SK-N-SH treated with all-trans-retinoic acid at 6 μM for 48 hours (cell line): ENCODE results near the gene POLR3K.

ENCODE experiments used
- ATAC-seq: fragments of 200-7000 bp; cut with Tn5 transposase; 3 replicates; pipeline ENCODE4 v1.9.1; 2020; ENCODE audit warnings: mild to moderate bottlenecking, moderate library complexity
- ARNTL ChIP-seq: fragments of 450-650 bp; formaldehyde crosslinking; IDR thresholded peaks from 2 replicates; pipeline ENCODE4 v1.5.0; 2020; ENCODE audit warnings: low read depth, mild to moderate bottlenecking, moderate library complexity, borderline replicate concordance
- BACH2 ChIP-seq: fragments of 250-450 bp; sonication (Bioruptor Pico); IDR thresholded peaks from 2 replicates; pipeline ENCODE4 v1.9.0; 2021; ENCODE audit warnings: mild to moderate bottlenecking, borderline replicate concordance
- CSDC2 ChIP-seq: fragments of 250-450 bp; sonication (Bioruptor Pico); IDR thresholded peaks from 2 replicates; pipeline ENCODE4 v1.5.0; 2020; ENCODE audit warnings: mild to moderate bottlenecking, moderate library complexity
- ESRRG ChIP-seq: fragments of 250-450 bp; sonication (Bioruptor Pico); IDR thresholded peaks from 2 replicates; pipeline ENCODE4 v1.6.1; 2021; ENCODE audit warnings: mild to moderate bottlenecking
- GLIS3 ChIP-seq: fragments of 250-450 bp; sonication (Bioruptor Pico); IDR thresholded peaks from 2 replicates; pipeline ENCODE4 v1.5.0; 2020; ENCODE audit warnings: mild to moderate bottlenecking, moderate library complexity
- PPARA ChIP-seq: fragments of 250-450 bp; sonication (Bioruptor Pico); IDR thresholded peaks from 2 replicates; pipeline ENCODE4 v1.5.0; 2020; ENCODE audit warnings: mild to moderate bottlenecking, borderline replicate concordance
- RARB ChIP-seq: fragments of 250-450 bp; sonication (Bioruptor Pico); IDR thresholded peaks from 2 replicates; pipeline ENCODE4 v1.8.0; 2021; ENCODE audit warnings: mild to moderate bottlenecking, moderate library complexity
- SNAI2 ChIP-seq: fragments of 250-450 bp; sonication (Bioruptor Pico); IDR thresholded peaks from 2 replicates; pipeline ENCODE4 v1.5.0; 2020; ENCODE audit warnings: mild to moderate bottlenecking, moderate library complexity
- TCF4 ChIP-seq: fragments of 250-450 bp; sonication (Bioruptor Pico); IDR thresholded peaks from 2 replicates; pipeline ENCODE4 v1.8.0; 2021; ENCODE audit warnings: mild to moderate bottlenecking, moderate library complexity, borderline replicate concordance
- ZC3H10 ChIP-seq: fragments of 250-450 bp; sonication (Bioruptor Pico); IDR thresholded peaks from 2 replicates; pipeline ENCODE4 v1.5.1; 2021; ENCODE audit warnings: mild to moderate bottlenecking, moderate library complexity
- ZFP30 ChIP-seq: fragments of 450-650 bp; formaldehyde crosslinking; IDR thresholded peaks from 2 replicates; pipeline ENCODE4 v1.5.0; 2022; ENCODE audit warnings: mild to moderate bottlenecking, moderate library complexity
- ZNF565 ChIP-seq: fragments of 450-650 bp; formaldehyde crosslinking; conservative IDR thresholded peaks from 2 replicates; pipeline ENCODE4 v1.5.0; 2020; ENCODE audit warnings: low read depth, mild to moderate bottlenecking, moderate library complexity
- ZNF70 ChIP-seq: fragments of 450-650 bp; formaldehyde crosslinking; IDR thresholded peaks from 2 replicates; pipeline ENCODE4 v1.5.0; 2020; ENCODE audit warnings: mild to moderate bottlenecking, moderate library complexity
- ZNF8 ChIP-seq: fragments of 450-650 bp; formaldehyde crosslinking; IDR thresholded peaks from 2 replicates; pipeline ENCODE4 v1.5.0; 2020; ENCODE audit warnings: mild to moderate bottlenecking, moderate library complexity
- TF ChIP-seq, protein P1 (sequence below): fragments of 250-450 bp; sonication (Bioruptor Pico); IDR thresholded peaks from 2 replicates; pipeline ENCODE4 v1.8.0; 2021; ENCODE audit warnings: low read depth, mild to moderate bottlenecking, moderate library complexity, borderline replicate concordance
- TF ChIP-seq, protein P2 (sequence below): fragments of 250-450 bp; sonication (Bioruptor Pico); IDR thresholded peaks from 2 replicates; pipeline ENCODE4 v1.5.1; 2020; ENCODE audit warnings: low read depth, mild to moderate bottlenecking, moderate library complexity
- TF ChIP-seq, protein P3 (sequence below): fragments of 250-450 bp; sonication (Bioruptor Pico); IDR thresholded peaks from 2 replicates; pipeline ENCODE4 v1.5.0; 2020; ENCODE audit warnings: mild to moderate bottlenecking, moderate library complexity

Gene POLR3K

DNA sequence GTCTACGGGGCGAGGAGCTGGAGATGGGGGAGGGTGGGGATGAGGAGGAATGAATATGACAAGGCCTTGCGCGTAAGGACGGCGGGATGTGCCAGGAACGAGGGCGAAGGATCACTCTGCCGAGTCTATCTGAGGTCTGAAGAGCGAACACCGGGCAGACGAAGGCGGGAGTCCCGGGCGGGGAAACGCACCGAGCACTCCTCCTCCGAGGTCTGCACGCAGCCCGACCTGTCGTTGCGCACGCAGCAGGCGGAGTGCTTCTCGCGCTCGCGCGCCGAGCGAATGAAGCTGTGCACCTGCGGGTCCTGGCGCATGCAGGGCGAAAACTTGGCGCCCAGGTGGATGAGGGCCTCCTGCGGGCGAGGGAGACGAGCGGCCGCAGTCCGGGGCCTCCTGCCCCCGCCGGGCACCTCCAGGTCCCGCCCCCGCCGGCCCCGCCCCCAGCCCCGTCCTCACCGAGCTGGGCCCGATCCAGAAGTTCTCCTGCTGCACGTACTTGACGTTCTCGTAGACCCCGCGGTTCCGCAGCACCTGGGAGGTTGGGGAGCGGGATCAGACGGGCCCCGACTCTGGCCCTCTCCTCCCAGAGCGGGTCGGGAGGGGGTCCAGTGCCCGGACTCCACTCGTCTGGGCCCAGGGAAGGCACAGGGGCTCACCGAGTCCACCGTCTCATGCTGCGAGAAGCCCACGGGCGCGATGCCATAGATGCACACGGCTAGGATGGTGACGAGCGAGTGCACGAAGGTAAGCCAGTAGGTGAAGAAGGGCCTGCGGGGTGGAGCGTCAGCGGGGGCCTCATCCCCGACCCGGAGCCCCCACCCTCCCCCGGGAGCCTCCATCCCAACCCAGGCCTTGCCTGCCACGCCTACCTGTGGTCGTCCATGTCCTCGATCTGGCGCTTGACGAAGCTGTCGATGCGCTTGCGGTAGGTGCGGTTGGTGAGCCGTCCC lies 7.8 kb upstream of the POLR3K start (continued):
- TF ChIP-seq, protein P1, sequence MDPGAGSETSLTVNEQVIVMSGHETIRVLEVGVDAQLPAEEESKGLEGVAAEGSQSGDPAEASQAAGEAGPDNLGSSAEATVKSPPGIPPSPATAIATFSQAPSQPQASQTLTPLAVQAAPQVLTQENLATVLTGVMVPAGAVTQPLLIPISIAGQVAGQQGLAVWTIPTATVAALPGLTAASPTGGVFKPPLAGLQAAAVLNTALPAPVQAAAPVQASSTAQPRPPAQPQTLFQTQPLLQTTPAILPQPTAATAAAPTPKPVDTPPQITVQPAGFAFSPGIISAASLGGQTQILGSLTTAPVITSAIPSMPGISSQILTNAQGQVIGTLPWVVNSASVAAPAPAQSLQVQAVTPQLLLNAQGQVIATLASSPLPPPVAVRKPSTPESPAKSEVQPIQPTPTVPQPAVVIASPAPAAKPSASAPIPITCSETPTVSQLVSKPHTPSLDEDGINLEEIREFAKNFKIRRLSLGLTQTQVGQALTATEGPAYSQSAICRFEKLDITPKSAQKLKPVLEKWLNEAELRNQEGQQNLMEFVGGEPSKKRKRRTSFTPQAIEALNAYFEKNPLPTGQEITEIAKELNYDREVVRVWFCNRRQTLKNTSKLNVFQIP (CRISPR knock-in tag): no peak
- no peak for TF ChIP-seq PPARA

DNA sequence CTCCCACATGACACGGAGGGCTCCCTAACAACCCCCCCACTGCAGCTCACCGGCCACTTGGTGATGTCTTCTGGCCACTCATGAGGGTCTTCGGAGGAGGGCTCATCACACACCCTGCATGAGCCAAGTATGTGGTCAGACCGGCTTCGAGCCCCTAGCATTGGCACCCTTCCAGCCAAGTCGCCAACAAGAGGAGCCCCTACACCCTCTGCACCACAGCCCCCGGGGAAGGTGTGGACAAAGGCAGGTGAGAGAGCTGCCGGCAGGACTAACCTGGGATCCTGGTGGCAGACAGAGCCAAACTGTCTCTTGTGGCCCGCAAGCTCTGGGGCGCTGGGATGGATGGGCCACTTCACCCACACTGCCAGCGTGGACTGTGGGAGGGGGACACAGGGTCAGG lies 6.8 kb upstream of the POLR3K start:
- TF ChIP-seq ZNF8 (CRISPR knock-in tag) (no peak), ESRRG (no peak), TCF4 (CRISPR knock-in tag) (no peak), ZNF565 (CRISPR knock-in tag) (no peak), RARB (CRISPR knock-in tag) (no peak), GLIS3 (no peak), ZNF70 (CRISPR knock-in tag) (no peak), ZFP30 (CRISPR knock-in tag) (no peak), ARNTL (CRISPR knock-in tag) (no peak), SNAI2 (no peak), BACH2 (CRISPR knock-in tag) (no peak), CSDC2 (no peak)
- TF ChIP-seq, protein P2, sequence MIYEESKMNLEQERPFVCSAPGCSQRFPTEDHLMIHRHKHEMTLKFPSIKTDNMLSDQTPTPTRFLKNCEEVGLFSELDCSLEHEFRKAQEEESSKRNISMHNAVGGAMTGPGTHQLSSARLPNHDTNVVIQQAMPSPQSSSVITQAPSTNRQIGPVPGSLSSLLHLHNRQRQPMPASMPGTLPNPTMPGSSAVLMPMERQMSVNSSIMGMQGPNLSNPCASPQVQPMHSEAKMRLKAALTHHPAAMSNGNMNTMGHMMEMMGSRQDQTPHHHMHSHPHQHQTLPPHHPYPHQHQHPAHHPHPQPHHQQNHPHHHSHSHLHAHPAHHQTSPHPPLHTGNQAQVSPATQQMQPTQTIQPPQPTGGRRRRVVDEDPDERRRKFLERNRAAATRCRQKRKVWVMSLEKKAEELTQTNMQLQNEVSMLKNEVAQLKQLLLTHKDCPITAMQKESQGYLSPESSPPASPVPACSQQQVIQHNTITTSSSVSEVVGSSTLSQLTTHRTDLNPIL (CRISPR knock-in tag): no peak
- TF ChIP-seq, protein P3, sequence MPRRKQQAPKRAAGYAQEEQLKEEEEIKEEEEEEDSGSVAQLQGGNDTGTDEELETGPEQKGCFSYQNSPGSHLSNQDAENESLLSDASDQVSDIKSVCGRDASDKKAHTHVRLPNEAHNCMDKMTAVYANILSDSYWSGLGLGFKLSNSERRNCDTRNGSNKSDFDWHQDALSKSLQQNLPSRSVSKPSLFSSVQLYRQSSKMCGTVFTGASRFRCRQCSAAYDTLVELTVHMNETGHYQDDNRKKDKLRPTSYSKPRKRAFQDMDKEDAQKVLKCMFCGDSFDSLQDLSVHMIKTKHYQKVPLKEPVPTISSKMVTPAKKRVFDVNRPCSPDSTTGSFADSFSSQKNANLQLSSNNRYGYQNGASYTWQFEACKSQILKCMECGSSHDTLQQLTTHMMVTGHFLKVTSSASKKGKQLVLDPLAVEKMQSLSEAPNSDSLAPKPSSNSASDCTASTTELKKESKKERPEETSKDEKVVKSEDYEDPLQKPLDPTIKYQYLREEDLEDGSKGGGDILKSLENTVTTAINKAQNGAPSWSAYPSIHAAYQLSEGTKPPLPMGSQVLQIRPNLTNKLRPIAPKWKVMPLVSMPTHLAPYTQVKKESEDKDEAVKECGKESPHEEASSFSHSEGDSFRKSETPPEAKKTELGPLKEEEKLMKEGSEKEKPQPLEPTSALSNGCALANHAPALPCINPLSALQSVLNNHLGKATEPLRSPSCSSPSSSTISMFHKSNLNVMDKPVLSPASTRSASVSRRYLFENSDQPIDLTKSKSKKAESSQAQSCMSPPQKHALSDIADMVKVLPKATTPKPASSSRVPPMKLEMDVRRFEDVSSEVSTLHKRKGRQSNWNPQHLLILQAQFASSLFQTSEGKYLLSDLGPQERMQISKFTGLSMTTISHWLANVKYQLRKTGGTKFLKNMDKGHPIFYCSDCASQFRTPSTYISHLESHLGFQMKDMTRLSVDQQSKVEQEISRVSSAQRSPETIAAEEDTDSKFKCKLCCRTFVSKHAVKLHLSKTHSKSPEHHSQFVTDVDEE: no peak
- ATAC-seq: no peak

DNA sequence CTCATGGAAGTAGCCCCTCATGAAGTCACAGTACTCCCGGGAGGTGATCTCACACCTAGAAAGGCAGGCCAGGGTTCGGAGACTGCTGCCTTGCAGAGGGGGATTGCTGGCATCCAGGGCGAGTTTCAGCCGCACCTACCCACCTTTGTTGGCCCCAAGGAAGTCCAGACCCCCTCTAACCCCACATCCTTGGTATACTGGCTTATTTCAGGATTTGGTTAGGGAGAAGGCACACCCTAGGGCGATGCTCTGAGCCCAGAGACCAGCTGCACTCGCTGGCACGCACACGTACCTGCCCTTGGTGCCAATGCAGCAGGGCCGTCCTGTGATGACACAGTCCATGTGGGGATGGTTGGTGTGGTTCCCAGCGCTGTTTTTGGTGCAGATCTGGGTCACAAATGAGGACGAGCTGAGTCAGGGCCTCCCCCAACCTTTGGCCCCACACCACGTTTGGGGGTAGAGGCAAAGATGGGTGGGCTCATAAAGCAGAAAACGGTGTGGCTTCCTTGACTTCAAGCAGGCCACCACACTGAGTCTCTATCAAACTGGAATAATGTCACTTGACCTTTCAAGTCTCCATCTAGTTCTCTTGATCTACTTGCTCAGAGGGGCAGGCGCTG lies 6.1 kb upstream of the POLR3K start:
- ATAC-seq: no peak
- TF ChIP-seq ZC3H10 (CRISPR knock-in tag) (no peak), ZNF70 (CRISPR knock-in tag) (no peak), ZFP30 (CRISPR knock-in tag) (no peak), ZNF8 (CRISPR knock-in tag) (no peak), TCF4 (CRISPR knock-in tag) (no peak)
- TF ChIP-seq, protein P3: no peak
